GM19193 (cell line): ENCODE measurements around the gene LRRN3.

Experiments used
- POLR2A ChIP-seq: IDR thresholded peaks from 4 replicates; pipeline ENCODE4 v1.6.1; 2011; ENCODE audit not compliant: insufficient read depth, insufficient read length; ENCODE audit errors: extremely low read depth

LRRN3 gene

GRCh38 chr7:111071556-111071955 lies 19.4 kb upstream of the LRRN3 start:
- TF ChIP-seq POLR2A = no peak

GRCh38 chr7:111074071-111074747 lies 16.7 kb upstream of the LRRN3 start:
- TF ChIP-seq POLR2A = no peak

- TF ChIP-seq POLR2A = no peak
Measured at GRCh38 chr7:111074748-111075146, 16.2 kb upstream of the LRRN3 start.

GRCh38 chr7:111075498-111075897 lies 15.4 kb upstream of the LRRN3 start:
- no peak for TF ChIP-seq POLR2A

- TF ChIP-seq POLR2A = no peak
Measured at GRCh38 chr7:111076205-111076604, 14.7 kb upstream of the LRRN3 start.

- no peak for TF ChIP-seq POLR2A
Measured at GRCh38 chr7:111077001-111077400, 13.9 kb upstream of the LRRN3 start.

GRCh38 chr7:111080495-111081105 lies 10.3 kb upstream of the LRRN3 start:
- no peak for TF ChIP-seq POLR2A

GRCh38 chr7:111081546-111082267 lies 9.2 kb upstream of the LRRN3 start:
- no peak for TF ChIP-seq POLR2A

GRCh38 chr7:111082351-111082750 lies 8.6 kb upstream of the LRRN3 start:
- TF ChIP-seq POLR2A = no peak

GRCh38 chr7:111083413-111083812 lies 7.5 kb upstream of the LRRN3 start:
- TF ChIP-seq POLR2A = no peak

- no peak for TF ChIP-seq POLR2A
Measured at GRCh38 chr7:111085356-111085755, 5.6 kb upstream of the LRRN3 start.

GRCh38 chr7:111086532-111086931 lies 4.4 kb upstream of the LRRN3 start:
- no peak for TF ChIP-seq POLR2A

- TF ChIP-seq POLR2A = no peak
Measured at GRCh38 chr7:111088328-111088727, 2.6 kb upstream of the LRRN3 start.

- TF ChIP-seq POLR2A = no peak
Measured at GRCh38 chr7:111089822-111090426, 1.0 kb upstream of the LRRN3 start.

- no peak for TF ChIP-seq POLR2A
Measured at GRCh38 chr7:111091593-111092358, 849 bp downstream of the LRRN3 start.
